AG10803 (cell line): Measurements from ENCODE around the gene LSP1.

Source experiments
- DNase-seq: peaks from one replicate; pipeline ENCODE4 v3.0.0; 2010; ENCODE audit warnings: low read depth
- H3K4me3 ChIP-seq: 2 replicates; pipeline ENCODE4 v1.5.1; 2011; ENCODE audit warnings: mild to moderate bottlenecking, low read length, control low read depth
- TF ChIP-seq, protein P1 (sequence below): conservative IDR thresholded peaks from 2 replicates; pipeline ENCODE4 v1.5.1; 2011; ENCODE audit warnings: mild to moderate bottlenecking, low read length, control low read depth, inconsistent platforms

Gene LSP1

DNA sequence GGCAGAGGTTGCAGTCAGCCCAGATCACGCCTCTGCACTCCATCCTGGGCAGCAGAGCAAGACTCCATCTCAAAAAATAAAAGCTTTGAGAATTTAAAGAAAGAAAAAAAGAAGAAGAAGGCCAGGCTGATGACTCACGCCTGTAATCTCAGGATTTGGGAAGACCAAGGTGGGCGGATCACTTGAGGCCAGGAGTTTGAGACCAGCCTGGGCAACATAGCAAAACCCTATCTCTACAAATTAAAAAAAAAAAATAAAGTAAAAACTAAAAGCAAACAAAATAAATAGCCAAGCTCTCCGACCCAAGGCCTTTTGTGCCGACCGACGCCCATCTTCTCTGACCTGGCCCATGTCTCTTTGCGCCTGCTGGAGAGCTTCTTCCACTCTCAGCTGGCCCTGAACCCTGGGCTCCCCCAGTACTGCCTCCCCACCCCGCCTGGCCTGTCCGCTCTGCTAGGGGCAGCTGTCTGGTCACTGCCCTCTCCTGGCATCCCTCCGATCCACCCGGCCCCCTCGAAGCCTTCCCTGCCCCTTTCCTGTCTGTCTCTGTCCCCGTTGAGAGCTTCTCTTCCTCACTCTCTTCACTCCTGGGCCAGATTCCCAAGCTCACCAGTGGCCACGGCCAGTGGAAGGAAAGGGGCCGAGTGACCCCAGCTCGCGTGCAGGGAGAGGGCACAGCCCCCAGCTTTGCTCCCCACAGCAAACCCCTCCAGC, 4.8 kb upstream of the LSP1 start:
- H3K4me3 ChIP-seq = no peak overlapping the region
- DNase-seq = no peak
- TF ChIP-seq, protein P1, sequence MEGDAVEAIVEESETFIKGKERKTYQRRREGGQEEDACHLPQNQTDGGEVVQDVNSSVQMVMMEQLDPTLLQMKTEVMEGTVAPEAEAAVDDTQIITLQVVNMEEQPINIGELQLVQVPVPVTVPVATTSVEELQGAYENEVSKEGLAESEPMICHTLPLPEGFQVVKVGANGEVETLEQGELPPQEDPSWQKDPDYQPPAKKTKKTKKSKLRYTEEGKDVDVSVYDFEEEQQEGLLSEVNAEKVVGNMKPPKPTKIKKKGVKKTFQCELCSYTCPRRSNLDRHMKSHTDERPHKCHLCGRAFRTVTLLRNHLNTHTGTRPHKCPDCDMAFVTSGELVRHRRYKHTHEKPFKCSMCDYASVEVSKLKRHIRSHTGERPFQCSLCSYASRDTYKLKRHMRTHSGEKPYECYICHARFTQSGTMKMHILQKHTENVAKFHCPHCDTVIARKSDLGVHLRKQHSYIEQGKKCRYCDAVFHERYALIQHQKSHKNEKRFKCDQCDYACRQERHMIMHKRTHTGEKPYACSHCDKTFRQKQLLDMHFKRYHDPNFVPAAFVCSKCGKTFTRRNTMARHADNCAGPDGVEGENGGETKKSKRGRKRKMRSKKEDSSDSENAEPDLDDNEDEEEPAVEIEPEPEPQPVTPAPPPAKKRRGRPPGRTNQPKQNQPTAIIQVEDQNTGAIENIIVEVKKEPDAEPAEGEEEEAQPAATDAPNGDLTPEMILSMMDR = no peak

DNA sequence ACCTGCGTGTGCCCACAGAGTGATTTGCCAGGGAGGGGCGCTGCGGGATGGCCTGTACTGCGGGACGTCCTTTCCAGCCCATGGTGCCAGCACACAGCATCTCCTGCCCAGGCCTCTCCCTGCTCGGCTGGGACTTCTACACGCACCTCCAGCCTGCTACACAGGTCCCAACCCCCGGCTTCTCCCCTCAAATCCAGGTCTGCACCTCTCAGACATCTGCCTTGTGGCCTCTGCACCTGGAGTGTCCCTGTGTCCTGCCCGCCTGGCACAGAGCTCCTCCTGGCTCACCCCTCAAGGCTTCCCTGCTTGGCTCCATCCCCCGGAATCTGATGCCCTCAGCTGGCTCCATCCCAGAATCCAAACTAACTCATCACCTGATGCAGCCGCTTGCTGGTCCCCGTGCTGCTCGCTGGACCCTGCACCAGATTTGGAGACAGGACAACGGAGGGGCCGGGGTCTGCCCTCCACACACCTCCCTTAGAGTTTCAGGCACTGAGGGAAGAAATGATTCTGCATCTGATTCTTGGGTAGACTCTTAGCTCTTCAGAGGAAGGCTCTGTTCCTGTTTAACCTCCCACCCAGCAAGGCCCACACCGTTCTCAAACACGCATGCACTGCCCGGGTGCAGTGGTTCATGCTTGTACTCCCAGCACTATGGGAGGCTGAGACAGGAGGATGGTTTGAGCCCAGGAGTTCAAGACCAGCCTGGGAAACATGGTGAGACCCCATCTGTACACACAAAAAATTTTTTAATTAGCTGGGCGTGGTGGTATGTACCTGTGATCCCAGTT, 4.0 kb upstream of the LSP1 start:
- TF ChIP-seq, protein P1 = no peak
- H3K4me3 ChIP-seq = no peak overlapping the region
- DNase-seq = no peak

GRCh38 chr11:1851468-1852180, 1.3 kb upstream of the LSP1 start:
- no peak for DNase-seq
- H3K4me3 ChIP-seq = no peak overlapping the region
- TF ChIP-seq, protein P1 = no peak

DNA sequence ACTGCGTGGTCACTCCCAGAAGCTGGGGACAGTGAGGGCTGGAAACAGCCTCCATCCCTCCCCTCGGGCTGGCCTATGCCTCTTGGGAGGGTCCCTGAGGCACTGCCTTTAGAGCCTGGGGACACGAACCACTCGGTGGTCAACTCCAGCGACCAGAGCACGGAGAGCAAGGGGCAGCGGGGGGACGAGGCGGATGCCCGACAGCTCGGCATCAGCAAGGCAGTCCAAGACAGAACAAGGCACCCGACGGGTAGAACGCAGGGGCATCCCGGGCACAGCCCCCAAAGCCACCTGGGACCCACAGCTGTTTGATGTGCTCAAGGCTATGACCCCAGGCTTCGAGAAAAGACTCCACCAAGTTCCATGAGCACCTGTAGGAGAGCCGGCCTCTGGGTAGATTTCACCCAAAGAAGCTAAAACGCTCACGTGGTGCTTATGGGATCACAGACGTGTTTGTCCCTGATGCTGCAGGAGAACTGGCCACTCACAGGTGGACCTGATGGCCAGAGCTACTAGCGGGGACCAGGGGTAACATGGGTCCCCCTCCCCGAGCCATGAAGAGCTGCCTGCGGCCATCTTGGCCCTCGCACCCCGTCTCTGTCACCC, 510 bp upstream of the LSP1 start:
- TF ChIP-seq, protein P1 = no peak
- DNase-seq = no peak
- H3K4me3 ChIP-seq = no peak overlapping the region

DNA sequence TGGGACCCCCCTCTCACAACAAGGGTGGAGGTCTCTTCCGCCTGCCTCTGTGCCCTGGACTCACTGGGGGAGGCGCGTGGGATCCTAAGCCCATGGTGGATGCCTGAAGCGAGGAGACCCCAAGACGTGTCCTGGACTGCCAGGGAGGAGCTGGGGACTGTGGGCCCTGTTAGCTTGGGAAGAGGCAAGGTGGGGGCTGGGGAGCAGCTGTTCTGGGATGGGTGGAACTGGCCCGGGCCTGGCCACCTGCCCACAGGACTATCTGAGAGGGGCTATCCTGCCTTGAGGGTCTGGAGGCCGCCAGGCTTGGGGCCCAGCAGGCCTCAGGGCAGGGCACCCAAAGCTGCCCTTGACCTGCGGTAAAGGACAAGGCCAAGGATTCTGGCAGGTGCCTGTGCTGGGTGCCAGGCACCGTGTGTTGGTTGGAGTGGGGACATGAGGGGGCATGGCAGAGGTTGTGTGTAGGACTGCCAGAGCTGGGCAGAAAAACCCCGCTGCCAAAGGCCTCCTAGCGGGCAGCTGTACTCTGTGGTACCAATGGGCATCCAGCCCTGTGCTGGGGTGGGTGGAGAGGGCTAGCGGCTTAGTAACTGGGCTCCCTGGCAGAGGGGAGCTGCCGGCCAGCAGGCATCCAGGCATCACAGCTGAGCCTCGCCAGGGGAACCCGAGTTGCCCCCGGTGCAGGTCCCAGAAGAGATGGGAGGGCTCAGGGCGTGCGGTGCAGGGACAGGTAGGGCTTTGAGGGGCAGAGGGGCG, 670 bp downstream of the LSP1 start:
- no peak overlapping the region for H3K4me3 ChIP-seq
- TF ChIP-seq, protein P1 = no peak
- DNase-seq = no peak

GRCh38 chr11:1854132-1854948, 1.5 kb downstream of the LSP1 start:
- H3K4me3 ChIP-seq = no peak overlapping the region
- TF ChIP-seq, protein P1 = no peak
- no peak for DNase-seq
